Measurements from ENCODE around the gene PPP2R5E. TPM values are rescaled to one million over a fixed set of nuclear protein-coding genes. Genes with fewer than 3 reads are reported as not detected.

Gene PPP2R5E
- total RNA-seq, 2 experiments from 2014 or later = 12.5 to 47.8 TPM

DNA sequence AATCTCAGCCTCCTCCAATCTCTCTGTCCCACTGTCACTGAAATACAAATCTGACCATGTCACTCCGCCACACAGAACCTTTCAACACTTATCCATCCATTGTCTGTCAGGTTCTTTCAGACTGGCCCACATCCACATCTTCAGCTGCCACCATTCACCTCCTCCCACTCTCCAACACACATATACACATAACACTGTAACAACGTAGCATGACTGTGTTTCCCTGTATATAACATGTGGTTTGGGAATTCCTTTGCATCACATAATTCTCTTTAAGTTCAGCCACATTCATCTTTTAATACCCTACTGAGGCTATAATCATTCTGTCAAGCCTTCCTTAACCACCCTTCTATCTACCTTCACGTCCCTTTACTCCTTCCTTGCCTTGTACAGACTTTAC is 99.2 kb downstream of the PPP2R5E start:
- Histone ChIP-seq H3K27ac (ENCODE audit: low read depth, low read length, poor library complexity, severe bottlenecking) (no peak overlapping the region), H3K9me3 (ENCODE audit: low read length) (no peaks in the 10 kb centered on the region), H3K4me2 (ENCODE audit: low read length) (no peak overlapping the region), H3K4me1 (ENCODE audit: insufficient read depth, low read length, poor library complexity, severe bottlenecking) (no peaks in the 10 kb centered on the region), H3K36me3 (ENCODE audit: insufficient read depth, low read length) (peaks cover 10% of the 10 kb centered on the region), H3K79me2 (ENCODE audit: insufficient read depth, low read depth, low read length) (no peaks in the 10 kb centered on the region), H2AFZ (ENCODE audit: low read length) (no peak overlapping the region), H4K20me1 (ENCODE audit: insufficient read depth, low read length) (no peaks in the 10 kb centered on the region), H3K4me3 (ENCODE audit: low read depth, low read length, poor library complexity, severe bottlenecking) (no peak overlapping the region), H3K9me2 (ENCODE audit: insufficient read depth, low read length) (no peaks in the 10 kb centered on the region)
- TF ChIP-seq EZH2phosphoT487 (IDR thresholded peaks at IDR 0.05; ENCODE audit: borderline replicate concordance, low read depth, low read length) = no peak
- ChIA-PET CTCF (ENCODE audit: unreplicated experiment) (no interaction called here), POLR2A (interaction anchor here (0.7 to 1.5 kb wide), 2 partner anchors 10 to 22 kb away, joined by 3 to 4 read pairs; no protein-coding TSS in a partner anchor)
- DNase-seq (ENCODE audit: low spot score) = no peak
- no TSS peak for BruUV-seq (replicated peaks)
- intact Hi-C loops (cut with micrococcal nuclease; ENCODE audit: unreplicated experiment) = no loop called here

DNA sequence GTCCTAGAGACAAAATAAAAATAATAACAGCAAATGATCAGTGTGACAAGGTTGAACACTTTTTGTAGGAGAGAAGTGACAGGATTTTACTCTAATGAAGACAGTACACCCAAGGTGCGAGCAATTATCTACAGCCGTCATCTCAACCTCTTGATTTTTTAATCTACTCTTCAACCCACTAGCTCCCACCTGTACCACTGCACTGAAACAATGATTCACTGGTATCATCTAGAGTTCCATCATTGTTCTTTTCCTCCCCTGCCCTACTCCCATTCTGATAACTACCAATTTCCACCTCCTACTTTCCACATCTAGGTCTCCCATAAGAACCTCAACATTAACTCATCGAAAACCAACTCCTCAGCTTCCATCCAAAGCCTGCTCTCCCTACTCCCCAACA is 99.8 kb downstream of the PPP2R5E start:
- Histone ChIP-seq H3K79me2 (ENCODE audit: insufficient read depth, low read depth, low read length) (no peaks in the 10 kb centered on the region; the same call in 1 of the 2 replicates), H4K20me1 (ENCODE audit: insufficient read depth, low read length) (no peaks in the 10 kb centered on the region), H3K9me3 (ENCODE audit: low read length) (no peaks in the 10 kb centered on the region), H3K36me3 (ENCODE audit: insufficient read depth, low read length) (peaks cover 10% of the 10 kb centered on the region), H3K27ac (ENCODE audit: low read depth, low read length, poor library complexity, severe bottlenecking) (no peak overlapping the region), H3K4me3 (ENCODE audit: low read depth, low read length, poor library complexity, severe bottlenecking) (no peak overlapping the region), H3K4me2 (ENCODE audit: low read length) (no peak overlapping the region), H3K4me1 (ENCODE audit: insufficient read depth, low read length, poor library complexity, severe bottlenecking) (peaks cover 5% of the 10 kb centered on the region), H3K9me2 (ENCODE audit: insufficient read depth, low read length) (no peaks in the 10 kb centered on the region), H2AFZ (ENCODE audit: low read length) (no peak overlapping the region)
- TF ChIP-seq, protein P1, sequence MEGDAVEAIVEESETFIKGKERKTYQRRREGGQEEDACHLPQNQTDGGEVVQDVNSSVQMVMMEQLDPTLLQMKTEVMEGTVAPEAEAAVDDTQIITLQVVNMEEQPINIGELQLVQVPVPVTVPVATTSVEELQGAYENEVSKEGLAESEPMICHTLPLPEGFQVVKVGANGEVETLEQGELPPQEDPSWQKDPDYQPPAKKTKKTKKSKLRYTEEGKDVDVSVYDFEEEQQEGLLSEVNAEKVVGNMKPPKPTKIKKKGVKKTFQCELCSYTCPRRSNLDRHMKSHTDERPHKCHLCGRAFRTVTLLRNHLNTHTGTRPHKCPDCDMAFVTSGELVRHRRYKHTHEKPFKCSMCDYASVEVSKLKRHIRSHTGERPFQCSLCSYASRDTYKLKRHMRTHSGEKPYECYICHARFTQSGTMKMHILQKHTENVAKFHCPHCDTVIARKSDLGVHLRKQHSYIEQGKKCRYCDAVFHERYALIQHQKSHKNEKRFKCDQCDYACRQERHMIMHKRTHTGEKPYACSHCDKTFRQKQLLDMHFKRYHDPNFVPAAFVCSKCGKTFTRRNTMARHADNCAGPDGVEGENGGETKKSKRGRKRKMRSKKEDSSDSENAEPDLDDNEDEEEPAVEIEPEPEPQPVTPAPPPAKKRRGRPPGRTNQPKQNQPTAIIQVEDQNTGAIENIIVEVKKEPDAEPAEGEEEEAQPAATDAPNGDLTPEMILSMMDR (conservative IDR thresholded peaks at IDR 0.05; ENCODE audit: low read length) = no peak
- TF ChIP-seq EZH2phosphoT487 (IDR thresholded peaks at IDR 0.05; ENCODE audit: borderline replicate concordance, low read depth, low read length) = no peak
- CTCF ChIA-PET (ENCODE audit: unreplicated experiment) = no interaction called here
- BruUV-seq (replicated peaks) = no TSS peak
- POLR2A ChIA-PET = interaction anchor here (0.7 kb wide), 1 partner anchor 378 kb away, joined by 3 read pairs; no protein-coding TSS in a partner anchor
- DNase-seq (ENCODE audit: low spot score) = no peak
- intact Hi-C loops (cut with micrococcal nuclease; ENCODE audit: unreplicated experiment) = no loop called here

DNA sequence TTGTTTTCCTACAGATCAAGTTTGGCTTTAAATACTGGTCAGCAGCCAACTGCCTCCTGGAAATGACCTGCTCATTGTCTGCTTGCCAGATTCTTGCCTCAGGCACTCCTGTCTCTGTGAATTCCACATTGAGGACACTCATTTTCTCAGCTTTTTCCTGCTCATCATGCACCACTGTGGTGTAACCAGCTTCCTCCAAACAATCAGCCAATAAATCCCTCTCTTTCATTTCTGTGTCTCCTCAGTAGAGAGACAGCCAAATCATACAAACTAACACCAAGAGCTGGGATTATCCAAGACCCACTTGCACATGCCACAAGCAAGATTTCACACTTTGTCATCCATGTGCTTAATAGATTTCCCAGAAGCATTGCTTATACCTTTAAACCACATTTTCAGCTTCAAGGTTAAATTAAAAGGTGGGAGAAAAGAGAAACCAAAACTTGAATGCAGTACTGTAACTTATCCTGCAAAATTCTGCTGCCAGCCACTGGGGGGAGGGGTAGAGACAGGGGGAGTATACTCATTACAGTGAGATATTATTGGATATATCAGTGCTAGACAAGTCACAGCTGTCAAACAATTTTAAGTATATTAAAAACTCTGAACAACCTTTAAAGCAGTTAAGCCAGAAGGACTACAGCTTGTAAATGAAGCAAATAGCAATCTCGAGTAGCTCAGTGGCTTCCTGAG is 105.0 kb downstream of the PPP2R5E start:
- no TSS peak for BruUV-seq (replicated peaks)
- Histone ChIP-seq H3K4me3 (ENCODE audit: low read depth, low read length, poor library complexity, severe bottlenecking) (no peak overlapping the region), H4K20me1 (ENCODE audit: insufficient read depth, low read length) (no peaks in the 10 kb centered on the region), H3K36me3 (ENCODE audit: insufficient read depth, low read length) (peaks cover 10% of the 10 kb centered on the region), H3K9me3 (ENCODE audit: low read length) (no peaks in the 10 kb centered on the region), H3K27ac (ENCODE audit: low read depth, low read length, poor library complexity, severe bottlenecking) (no peak overlapping the region), H2AFZ (ENCODE audit: low read length) (no peak overlapping the region), H3K4me2 (ENCODE audit: low read length) (peak overlapping the region; percentile 42; the same call in 1 of the 2 replicates), H3K9me2 (ENCODE audit: insufficient read depth, low read length) (no peaks in the 10 kb centered on the region), H3K79me2 (ENCODE audit: insufficient read depth, low read depth, low read length) (peaks cover 38% of the 10 kb centered on the region; the same call in 1 of the 2 replicates), H3K4me1 (ENCODE audit: insufficient read depth, low read length, poor library complexity, severe bottlenecking) (peaks cover 43% of the 10 kb centered on the region)
- ChIA-PET POLR2A (interaction anchor here (0.5 to 1.3 kb wide), 3 partner anchors 58 to 106 kb away, joined by 3 to 4 read pairs (median 3); no protein-coding TSS in a partner anchor), CTCF (ENCODE audit: unreplicated experiment) (no interaction called here)
- peak; percentile 14 for DNase-seq (ENCODE audit: low spot score)
- TF ChIP-seq EZH2phosphoT487 (IDR thresholded peaks at IDR 0.05; ENCODE audit: borderline replicate concordance, low read depth, low read length) = no peak
- TF ChIP-seq, protein P1 (conservative IDR thresholded peaks at IDR 0.05; ENCODE audit: low read length) = peak; percentile 71
- intact Hi-C loops (cut with micrococcal nuclease; ENCODE audit: unreplicated experiment) = no loop called here

All from OCI-LY7 (cell line).